ENCODE measurements around the gene KRCC1. TPM values are rescaled to one million over a fixed set of nuclear protein-coding genes. Genes with fewer than 3 reads are reported as not detected.

Gene KRCC1
- total RNA-seq (2022; extraction: Qiagen RNA extraction) = 11.2 to 12.5 TPM (median 12.2 TPM) in 5 replicates

DNA sequence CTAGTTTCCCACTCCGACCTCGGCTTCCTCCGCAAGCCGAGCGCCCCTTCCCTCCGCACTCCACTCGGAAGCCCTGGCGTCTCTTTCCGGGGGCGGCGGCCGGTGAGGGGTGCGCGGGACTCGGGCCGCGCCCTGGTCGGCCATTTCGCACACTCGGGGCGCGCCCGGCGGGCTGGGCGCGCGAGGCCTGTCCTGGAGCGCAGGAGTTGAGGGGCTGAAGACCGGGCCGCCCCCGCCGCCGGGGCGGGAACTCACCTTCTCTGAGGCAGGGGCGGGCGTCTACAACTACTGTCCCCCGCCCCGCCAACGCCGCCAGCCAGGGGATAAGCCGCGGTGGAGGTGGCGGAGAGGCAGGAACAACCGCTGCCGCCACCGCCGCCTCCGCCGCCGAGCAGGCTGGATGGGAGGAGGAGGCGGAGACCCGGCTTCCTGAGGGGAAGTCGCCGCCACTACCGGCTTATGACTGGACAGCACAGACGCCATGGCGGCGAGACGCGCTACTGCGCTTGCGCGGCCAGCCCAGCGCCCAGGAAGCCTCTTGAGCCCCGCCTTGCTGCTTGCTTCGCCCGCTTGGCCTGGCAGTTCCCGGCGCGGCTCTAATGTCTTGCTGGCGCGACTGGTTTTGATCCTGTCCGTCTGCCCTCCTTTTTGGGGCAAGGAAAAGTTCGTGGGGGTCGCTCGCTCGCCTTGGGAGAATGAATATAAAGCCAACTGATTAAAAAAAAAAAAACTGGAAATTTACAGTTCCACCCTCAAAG lies at the start of gene KRCC1:
Gene KRCC1, minus strand, starts transcription at position 413 of the 758 bp plus-strand sequence. CDS start 27,220 bp downstream, outside the sequence.

DNA sequence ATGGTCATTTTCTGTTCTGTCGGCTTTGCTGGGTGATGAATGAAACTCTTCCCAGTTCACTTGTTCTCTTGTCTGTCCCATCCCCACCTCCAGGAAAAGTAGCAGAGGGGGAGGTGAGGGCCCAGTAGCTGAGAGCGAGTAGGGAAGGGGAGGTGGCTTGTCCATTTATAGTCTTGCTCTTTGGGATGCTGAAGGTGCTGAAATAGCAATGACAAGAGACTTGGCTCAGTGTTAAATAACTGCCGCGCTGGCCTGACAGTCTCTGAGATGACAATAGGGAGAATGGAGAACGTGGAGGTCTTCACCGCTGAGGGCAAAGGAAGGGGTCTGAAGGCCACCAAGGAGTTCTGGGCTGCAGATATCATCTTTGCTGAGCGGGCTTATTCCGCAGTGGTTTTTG lies 12.0 kb upstream of the KRCC1 start, which contains the start of gene SMYD1:
Gene SMYD1, plus strand, starts transcription at position 228 of the 400 bp plus-strand sequence. Its CDS starts 40 bp downstream, at position 268.

GRCh38 chr2:88016086-88016959 lies 39.3 kb downstream of the KRCC1 start, which contains the start of gene RNU2-63P:
Gene RNU2-63P (minus strand): TSS chr2:88016547.

Other genes starting within 250 kb of the KRCC1 start
- 0.50 to 0.57 TPM in 2 of 5 replicates, not detected in the others for gene RGPD2, start 230.0 kb downstream of the KRCC1 start, total RNA-seq (2022; extraction: Qiagen RNA extraction)
- gene RNU2-63P, start 39.2 kb downstream of the KRCC1 start, total RNA-seq (2022; extraction: Qiagen RNA extraction) = not detected in 5 replicates
- not detected in 5 replicates for gene SMYD1, start 12.0 kb upstream of the KRCC1 start, total RNA-seq (2022; extraction: Qiagen RNA extraction)
- gene FABP1, start 72.3 kb upstream of the KRCC1 start, total RNA-seq (2022; extraction: Qiagen RNA extraction) = not detected in 5 replicates
- not detected in 5 replicates for gene THNSL2, start 114.6 kb upstream of the KRCC1 start, total RNA-seq (2022; extraction: Qiagen RNA extraction)